OCI-LY7 (cell line): ENCODE data around the gene ADGRD1.

Experiments used
- EZH2phosphoT487 ChIP-seq: fragments of 200-600 bp; sonication (generic); IDR thresholded peaks from 2 replicates; pipeline ENCODE4 v1.6.1; 2018; ENCODE audit warnings: low read depth, borderline replicate concordance, mild to moderate bottlenecking, mixed run types, antibody characterized with exemption, low read length, moderate library complexity, mixed read lengths
- TF ChIP-seq, protein P1 (sequence below): fragments of 200-600 bp; sonication (generic); conservative IDR thresholded peaks from 2 replicates; pipeline ENCODE4 v1.5.1; 2014; ENCODE audit warnings: mild to moderate bottlenecking, antibody characterized with exemption, low read length, moderate library complexity, mixed read lengths

DNA sequence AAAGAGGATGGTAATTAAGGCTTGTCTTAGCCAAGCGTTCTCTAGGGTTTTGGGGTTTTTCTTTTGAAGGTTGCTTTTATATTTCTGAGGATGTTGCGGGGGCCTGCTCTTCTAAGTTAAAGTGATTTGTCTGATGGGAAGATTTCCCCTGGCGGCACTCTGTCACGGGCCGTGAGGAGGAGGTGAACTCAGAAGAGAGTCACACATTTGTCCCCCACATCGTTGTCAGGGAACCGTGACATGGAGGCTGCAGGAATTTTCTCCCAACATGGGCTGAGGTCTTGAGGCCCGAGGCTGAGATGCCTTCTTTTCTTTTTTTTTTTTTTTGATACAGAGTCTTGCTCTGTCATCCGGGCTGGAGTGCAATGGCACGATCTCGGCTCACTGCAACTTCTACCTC lies 71.5 kb downstream of the ADGRD1 start:
- TF ChIP-seq, protein P1, sequence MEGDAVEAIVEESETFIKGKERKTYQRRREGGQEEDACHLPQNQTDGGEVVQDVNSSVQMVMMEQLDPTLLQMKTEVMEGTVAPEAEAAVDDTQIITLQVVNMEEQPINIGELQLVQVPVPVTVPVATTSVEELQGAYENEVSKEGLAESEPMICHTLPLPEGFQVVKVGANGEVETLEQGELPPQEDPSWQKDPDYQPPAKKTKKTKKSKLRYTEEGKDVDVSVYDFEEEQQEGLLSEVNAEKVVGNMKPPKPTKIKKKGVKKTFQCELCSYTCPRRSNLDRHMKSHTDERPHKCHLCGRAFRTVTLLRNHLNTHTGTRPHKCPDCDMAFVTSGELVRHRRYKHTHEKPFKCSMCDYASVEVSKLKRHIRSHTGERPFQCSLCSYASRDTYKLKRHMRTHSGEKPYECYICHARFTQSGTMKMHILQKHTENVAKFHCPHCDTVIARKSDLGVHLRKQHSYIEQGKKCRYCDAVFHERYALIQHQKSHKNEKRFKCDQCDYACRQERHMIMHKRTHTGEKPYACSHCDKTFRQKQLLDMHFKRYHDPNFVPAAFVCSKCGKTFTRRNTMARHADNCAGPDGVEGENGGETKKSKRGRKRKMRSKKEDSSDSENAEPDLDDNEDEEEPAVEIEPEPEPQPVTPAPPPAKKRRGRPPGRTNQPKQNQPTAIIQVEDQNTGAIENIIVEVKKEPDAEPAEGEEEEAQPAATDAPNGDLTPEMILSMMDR: no peak
- no peak for TF ChIP-seq EZH2phosphoT487
